ENCODE data around the gene ARHGAP45.

The ARHGAP45 gene

GRCh38 chr19:1054102-1055027, 12.6 kb upstream of the ARHGAP45 start:
- DNase-seq (ENCODE audit: low read depth, low spot score), result no peak

DNA sequence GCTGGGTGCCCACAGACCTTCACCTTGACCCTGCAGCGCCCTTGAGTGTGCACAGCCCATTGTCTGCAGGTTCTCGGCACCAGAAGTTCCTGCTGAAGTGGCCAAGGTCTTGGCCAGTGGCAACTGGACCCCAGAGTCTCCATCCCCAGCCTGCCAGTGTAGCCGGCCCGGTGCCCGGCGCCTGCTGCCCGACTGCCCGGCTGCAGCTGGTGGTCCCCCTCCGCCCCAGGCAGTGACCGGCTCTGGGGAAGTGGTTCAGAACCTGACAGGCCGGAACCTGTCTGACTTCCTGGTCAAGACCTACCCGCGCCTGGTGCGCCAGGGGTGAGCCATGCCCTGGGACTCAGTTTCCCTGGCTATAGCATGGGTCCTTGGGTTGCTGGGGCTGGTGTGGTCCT, 11.9 kb upstream of the ARHGAP45 start:
- DNase-seq (ENCODE audit: low read depth, low spot score), result no peak

DNA sequence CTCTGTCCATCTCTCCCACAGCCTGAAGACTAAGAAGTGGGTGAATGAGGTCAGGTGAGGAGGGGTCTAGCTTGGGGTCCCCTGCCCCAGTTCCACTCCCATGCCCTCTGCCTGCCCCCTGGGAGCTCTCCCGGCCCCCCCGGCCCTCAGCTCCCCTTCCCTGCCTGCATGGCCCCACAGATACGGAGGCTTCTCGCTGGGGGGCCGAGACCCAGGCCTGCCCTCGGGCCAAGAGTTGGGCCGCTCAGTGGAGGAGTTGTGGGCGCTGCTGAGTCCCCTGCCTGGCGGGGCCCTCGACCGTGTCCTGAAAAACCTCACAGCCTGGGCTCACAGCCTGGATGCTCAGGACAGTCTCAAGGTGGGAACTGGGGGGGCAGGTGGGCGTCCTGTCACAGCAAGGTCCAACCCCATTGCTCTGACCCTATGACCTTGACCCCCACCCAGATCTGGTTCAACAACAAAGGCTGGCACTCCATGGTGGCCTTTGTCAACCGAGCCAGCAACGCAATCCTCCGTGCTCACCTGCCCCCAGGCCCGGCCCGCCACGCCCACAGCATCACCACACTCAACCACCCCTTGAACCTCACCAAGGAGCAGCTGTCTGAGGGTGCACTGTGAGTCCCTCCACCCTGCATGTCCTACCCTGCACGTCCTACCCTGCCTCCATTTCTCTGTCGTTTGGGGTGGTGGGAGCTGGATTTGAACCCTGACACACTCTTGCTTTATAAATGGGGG, 10.9 kb upstream of the ARHGAP45 start:
- DNase-seq (ENCODE audit: low read depth, low spot score), result no peak

- no peak for DNase-seq (ENCODE audit: low read depth, low spot score)
Measured at GRCh38 chr19:1057176-1057855, 9.7 kb upstream of the ARHGAP45 start.

DNA sequence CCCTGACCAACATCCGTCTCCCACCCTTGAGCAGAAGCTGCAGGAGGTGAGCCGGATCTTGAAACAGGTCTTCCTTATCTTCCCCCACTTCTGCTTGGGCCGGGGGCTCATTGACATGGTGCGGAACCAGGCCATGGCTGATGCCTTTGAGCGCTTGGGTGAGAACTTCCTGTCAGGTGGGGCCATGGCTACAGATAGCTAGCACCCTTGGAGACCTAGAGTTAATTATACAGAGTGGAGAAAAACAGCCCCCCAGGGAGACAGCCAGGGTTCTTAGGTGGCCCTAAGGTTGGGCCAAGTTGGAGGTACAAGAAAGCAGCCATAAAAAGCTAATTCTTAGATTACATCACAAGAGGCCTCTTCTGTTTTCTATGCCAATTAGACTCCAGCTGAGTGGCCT, 8.9 kb upstream of the ARHGAP45 start:
- DNase-seq (ENCODE audit: low read depth, low spot score), result no peak

- no peak for DNase-seq (ENCODE audit: low read depth, low spot score)
Measured at GRCh38 chr19:1060689-1061088, 6.3 kb upstream of the ARHGAP45 start.

DNA sequence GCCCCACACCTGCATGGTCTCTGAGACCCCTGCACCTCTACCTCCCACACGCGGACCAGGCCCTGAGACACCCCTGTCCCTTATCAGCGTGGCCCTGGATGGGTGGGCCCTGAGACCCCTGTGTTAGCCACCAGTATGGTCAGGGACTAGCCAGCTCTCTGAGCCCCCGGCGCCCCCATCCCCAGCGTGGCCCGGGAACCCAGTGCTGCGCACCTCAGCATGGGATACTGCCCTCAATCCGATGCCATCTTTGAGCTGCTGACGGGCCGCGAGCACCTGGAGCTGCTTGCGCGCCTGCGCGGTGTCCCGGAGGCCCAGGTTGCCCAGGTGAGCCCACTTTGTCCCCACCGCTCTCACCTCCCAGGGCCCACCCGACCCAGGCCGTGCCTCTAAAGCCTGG, 5.0 kb upstream of the ARHGAP45 start:
- no peak for DNase-seq (ENCODE audit: low read depth, low spot score)

DNA sequence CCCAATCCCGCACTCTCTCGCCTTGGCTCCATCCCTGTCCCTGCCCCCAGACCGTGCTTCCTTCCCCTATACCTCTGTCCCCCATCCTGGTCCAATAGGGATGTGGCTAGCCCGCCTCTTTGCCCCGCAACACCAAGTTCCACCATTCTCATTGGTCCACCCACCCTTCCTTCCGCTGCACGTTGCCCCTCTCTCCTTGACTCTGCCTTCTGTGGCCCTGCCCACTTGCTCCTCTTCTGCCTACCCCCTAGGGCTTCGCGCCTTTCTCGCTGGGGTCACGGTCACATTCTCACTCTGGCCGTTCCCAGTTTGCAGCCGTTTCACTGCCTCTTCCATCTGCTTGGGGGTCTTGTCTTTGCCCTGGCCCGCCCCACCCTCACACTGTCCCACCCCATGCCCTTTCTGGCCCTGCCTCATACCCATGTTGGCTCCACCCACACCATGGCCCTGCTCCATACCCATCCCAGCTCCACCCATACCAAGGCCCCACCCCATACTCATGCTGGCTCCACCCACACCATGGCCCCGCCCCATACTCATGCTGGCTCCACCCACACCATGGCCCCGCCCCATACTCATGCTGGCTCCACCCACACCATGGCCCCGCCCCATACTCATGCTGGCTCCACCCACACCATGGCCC, 4.5 kb upstream of the ARHGAP45 start:
- DNase-seq (ENCODE audit: low read depth, low spot score), result no peak

DNA sequence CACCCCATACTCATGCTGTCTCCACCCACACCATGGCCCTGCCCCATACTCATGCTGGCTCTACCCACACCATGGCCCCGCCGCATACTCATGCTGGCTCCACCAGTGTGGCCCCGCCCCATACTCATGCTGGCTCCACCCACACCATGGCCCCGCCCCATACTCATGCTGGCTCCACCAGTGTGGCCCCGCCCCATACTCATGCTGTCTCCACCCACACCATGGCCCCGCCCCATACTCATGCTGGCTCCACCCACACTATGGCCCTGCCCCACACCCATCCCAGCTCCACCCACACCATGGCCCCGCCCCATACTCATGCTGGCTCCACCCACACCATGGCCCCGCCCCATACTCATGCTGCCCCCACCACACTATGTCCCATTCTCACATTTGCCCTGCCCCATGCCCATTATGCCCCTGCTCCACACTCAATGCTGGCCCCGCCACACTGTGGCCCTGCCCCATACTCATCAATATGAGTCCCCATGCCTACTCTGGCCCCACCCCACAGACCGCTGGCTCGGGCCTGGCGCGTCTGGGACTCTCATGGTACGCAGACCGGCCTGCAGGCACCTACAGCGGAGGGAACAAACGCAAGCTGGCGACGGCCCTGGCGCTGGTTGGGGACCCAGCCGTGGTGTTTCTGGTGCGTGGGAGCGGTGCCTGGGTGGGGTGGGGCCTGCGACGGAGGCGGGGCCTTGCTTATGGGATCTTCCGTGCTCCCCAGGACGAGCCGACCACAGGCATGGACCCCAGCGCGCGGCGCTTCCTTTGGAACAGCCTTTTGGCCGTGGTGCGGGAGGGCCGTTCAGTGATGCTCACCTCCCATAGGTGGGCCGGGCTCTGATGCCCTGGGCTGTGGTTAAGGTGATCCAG, 3.7 kb upstream of the ARHGAP45 start:
- no peak for DNase-seq (ENCODE audit: low read depth, low spot score)

- no peak for DNase-seq (ENCODE audit: low read depth, low spot score)
Measured at GRCh38 chr19:1063909-1064660, 2.9 kb upstream of the ARHGAP45 start.

DNA sequence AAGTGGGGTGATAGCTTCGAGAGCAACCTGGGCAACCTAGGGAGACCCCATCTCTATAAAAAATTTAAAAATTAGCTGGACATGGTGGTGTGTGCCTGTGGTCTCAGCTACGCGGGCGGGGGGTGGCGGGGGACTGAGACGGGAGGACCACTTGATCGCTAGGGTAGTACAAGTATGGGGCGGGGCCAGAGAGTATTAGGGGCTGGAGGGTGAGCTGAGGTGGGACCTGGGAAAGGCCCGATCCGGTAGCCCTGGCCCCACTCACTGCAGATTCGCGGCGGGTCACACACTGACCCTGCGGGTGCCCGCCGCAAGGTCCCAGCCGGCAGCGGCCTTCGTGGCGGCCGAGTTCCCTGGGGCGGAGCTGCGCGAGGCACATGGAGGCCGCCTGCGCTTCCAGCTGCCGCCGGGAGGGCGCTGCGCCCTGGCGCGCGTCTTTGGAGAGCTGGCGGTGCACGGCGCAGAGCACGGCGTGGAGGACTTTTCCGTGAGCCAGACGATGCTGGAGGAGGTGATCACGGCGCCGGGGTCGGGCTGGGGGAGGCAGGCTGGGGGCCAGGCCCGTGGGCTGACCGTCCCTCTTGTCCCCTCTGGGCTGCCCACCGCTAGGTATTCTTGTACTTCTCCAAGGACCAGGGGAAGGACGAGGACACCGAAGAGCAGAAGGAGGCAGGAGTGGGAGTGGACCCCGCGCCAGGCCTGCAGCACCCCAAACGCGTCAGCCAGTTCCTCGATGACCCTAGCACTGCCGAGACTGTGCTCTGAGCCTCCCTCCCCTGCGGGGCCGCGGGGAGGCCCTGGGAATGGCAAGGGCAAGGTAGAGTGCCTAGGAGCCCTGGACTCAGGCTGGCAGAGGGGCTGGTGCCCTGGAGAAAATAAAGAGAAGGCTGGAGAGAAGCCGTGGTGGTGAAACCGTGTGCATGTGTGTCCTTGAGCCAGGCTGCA, 2.0 kb upstream of the ARHGAP45 start:
- DNase-seq (ENCODE audit: low read depth, low spot score), result peak; percentile 85

DNA sequence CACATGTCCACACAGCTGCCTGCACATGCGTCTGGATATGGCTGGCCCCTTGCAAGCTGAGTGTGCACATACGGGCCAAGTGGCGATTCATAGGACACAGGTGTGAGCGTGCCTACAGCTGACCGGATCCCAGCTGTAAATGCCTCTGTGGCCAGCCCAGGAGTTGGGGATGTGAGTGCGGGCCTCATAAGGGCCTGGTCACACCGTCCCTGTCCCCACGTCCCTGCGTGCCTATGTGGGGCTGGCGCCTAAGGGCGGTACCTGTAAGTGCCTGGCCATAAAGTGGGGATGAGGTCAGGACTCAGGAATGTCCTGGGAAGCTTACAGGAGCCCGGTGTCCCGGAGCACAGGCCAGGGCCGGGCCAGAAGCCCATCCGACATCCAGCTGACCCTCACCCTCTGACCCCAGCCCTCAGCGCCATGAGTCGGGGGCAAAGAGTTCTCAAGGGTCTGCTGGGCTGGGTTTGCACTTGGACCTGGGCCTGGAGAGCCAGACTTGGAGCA, 1.3 kb upstream of the ARHGAP45 start:
- DNase-seq (ENCODE audit: low read depth, low spot score), result peak; percentile 84

DNA sequence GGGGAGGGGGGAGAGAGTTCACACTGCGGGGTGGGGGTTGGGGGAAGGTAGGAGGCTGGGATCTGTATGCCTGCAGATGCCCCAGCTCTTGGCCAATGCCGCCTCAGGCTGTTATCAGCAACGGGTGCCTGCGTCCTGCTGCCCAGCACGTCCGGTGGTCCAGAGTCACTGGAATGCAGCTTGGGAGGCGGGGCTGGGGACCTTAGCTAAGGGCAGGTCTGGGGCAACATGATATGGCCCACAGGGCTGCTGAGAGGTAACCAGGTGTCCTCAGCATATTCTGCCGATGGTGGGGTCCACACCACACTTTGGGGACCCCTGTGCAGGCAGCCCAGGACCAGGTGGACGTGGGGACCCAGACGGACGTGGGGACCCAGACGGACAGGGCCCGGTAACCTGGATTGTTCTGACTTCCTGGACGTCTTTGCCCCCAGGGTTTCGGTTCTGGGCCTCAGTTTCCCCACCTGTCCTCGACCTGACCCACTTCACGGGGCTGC, 668 bp upstream of the ARHGAP45 start:
- peak; percentile 80 for DNase-seq (ENCODE audit: low read depth, low spot score)

GRCh38 chr19:1067341-1067957, 482 bp downstream of the ARHGAP45 start:
- no peak for DNase-seq (ENCODE audit: low read depth, low spot score)

- DNase-seq (ENCODE audit: low read depth, low spot score), result no peak
Measured at GRCh38 chr19:1068009-1069001, 1.3 kb downstream of the ARHGAP45 start.

- no peak for DNase-seq (ENCODE audit: low read depth, low spot score)
Measured at GRCh38 chr19:1069009-1069779, 2.2 kb downstream of the ARHGAP45 start.

Measured in ELF-1 (cell line).